CD4-positive, alpha-beta T cell treated with Interleukin-17A for 1 hour (primary cell): Measurements from ENCODE around the gene AGAP1.

Source experiments
- DNase-seq: peaks from one replicate; pipeline ENCODE4 v3.0.0-alpha.2; 2020

Gene AGAP1

DNA sequence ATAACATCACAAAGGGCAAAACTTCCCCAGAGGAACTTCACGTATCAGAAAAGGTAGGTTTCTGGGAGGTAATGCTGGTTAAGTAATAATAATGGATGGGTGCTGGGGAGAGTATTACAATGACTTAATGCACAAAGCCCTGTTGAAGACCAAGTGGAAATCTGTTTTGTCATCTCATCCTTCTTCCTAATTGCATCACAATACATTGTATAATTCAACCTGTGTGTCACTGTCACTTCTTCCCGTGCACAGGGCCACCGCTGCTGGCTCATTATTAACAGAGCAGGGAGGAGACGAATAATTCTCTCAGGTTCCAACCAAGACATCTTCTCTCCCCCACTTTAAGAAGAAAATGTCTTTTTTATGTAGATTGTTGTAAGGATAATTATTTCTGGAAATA lies 290.9 kb downstream of the AGAP1 start:
- DNase-seq: no peak

GRCh38 chr2:235789552-235789951 lies 295.7 kb downstream of the AGAP1 start:
- DNase-seq: no peak

DNA sequence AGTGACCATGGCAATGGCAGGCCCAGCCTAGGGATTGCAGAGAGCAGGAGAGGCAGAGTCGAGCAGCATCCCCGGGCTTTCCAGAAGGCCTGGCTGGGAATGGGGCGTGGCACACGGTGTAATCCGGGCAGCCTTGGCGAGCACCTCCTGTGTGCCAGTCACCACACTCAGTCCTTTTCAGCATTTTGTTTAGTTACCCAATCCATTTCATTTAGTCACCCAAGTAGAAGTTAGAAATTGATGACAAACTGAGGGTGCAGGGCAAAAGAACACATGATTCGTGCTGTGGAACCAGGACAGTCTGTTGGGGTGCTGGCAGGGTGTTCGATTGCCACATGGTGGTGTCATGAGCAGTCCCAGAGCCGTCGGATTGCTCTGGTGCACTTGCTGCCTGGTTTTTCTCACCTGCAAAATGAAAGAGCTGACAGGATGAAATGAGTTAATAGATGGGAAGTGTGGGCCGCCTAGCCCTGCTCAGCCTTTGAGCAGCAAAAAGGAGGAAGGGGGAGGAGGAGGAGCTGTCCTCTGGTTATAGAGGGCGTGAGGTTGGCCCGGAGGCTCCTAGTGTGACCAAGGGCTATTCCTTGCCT lies 299.4 kb downstream of the AGAP1 start:
- no peak for DNase-seq

GRCh38 chr2:235799281-235799680 lies 305.4 kb downstream of the AGAP1 start:
- no peak for DNase-seq

DNA sequence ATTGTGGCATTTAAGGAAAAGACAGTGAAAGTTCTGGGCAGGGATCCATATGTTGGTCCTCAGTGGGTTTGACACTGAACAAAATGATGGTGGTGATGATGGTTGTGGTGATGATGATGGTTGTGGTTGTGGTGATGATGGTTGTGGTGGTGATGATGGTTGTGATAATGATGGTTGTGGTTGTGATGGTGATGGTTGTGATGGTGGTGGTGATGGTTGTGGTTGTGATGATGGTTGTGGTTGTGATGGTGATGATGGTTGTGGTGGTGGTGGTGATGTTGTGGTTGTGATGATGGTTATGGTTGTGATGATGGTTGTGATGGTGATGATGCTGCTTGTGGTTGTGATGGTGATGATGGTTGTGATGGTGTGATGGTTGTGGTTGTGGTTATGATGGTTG lies 308.7 kb downstream of the AGAP1 start:
- no peak for DNase-seq

GRCh38 chr2:235803028-235803427 lies 309.2 kb downstream of the AGAP1 start:
- DNase-seq: no peak

GRCh38 chr2:235804676-235805075 lies 310.8 kb downstream of the AGAP1 start:
- no peak for DNase-seq

DNA sequence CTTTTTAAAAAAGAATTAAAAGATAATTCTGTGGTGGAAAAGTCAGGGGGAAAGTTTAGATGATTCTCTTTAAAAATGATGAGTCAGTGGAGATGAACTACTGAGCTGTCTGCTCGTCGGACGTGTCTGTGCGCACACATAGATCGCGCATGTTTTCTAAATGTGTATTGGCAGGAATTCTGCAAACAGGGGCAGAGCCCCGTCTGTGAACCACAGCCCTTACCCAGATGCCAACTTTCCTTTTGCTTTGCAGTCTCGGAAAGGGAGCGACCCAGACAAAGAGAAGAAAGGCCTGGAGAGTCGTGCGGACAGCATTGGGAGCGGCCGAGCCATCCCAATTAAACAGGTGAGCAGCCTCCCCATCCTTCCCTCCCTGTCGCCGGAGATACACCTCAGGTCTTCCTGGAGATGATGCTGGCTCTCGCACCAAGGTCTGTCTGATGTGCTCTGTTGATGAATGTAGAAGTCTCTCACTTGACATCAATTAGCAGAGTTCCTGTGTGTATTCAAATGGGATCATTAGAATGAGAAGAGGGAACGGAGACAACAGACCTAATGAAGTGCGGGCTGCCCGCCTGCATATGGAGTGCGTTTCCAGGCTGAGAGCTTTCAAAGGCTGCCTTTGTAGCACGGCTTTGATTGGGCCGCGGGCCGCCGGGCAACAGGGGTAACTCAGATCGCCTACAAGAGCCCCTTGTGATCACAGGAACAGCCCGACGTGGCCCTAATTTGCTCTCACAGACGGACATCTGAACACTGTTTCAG lies 313.3 kb downstream of the AGAP1 start:
- no peak for DNase-seq

DNA sequence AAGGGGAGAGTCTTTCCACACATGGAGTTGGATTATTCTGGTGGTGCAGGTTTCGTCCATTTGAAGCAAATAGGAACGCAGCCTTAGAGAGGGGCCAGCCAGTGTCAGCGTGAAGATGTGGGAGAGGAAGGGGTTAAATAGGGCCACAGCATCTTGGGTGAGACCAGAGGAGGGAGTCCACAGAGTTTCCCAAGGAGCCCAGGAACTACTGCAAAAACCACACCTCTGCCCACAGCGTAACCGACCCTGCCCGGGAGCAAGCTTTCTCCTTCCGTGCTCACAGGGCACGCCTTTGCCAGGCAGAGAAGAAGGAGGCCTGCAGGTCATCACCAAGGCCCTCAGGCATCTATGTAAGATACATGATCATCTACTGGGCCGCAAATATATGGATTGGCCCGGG lies 314.5 kb downstream of the AGAP1 start:
- DNase-seq: no peak

DNA sequence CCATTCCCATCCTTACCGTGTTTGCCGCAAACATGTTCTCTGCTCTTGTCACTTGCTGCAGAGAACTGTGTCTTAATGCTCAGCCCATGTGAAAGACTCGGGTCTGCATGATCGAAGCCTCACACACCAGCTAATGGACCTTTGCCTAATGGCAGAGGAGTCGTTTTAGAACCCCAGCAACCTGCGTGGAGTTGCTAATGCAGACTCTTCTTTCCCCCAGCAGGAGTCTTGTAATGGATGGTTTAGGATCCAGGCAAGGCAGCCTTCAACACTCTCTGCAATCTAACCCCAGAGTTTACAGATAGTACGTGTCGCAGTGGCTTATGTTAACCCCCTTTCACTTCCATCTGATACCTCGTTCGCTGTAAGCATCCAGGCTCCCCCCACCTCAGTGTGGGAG lies 316.4 kb downstream of the AGAP1 start:
- DNase-seq: no peak

DNA sequence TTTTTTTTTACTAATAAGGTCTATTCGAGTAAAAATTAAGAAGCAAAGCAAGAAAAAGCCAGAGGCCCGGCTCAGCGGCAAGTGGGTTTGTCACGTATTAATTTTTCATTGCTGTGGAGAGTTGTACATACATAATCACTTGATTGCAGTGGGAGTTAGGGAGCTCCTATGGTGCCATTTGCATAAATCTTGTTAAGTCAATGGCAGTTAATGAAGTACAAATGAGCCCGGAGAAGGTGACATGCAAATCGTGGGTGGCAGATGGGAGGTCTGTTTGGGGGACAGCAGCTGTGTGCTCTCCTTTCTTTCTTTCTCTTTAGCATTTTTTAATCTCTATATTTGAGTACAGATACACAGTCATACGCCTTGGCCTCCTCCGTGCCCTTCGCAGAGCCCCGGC lies 317.0 kb downstream of the AGAP1 start:
- no peak for DNase-seq

- DNase-seq: no peak
These were observed 317.8 kb downstream of the AGAP1 start for GRCh38 chr2:235811446-235812184.

DNA sequence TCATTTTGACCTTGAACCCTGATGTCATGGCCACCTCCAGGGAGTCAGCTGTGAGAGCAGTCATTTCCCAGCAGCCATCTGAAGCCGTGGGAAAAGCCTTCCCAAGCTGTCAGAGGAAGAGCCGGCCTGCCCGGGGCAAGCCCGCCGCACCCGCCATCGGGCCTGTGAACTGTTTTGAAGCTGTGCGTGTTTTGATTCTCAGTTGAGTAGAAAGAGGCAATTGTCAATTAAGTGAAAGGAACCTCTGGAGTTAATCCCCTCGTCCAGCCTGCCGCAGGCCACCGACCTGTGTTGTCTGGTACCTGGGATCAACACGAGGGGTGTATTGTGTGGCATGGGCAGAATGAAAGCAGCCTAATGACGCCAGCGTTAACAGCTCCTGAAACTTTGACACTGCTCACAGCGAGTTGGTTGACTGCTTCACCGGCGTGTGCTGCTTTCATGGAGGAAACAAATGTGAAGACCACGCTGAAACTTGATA lies 318.4 kb downstream of the AGAP1 start:
- DNase-seq: no peak

DNA sequence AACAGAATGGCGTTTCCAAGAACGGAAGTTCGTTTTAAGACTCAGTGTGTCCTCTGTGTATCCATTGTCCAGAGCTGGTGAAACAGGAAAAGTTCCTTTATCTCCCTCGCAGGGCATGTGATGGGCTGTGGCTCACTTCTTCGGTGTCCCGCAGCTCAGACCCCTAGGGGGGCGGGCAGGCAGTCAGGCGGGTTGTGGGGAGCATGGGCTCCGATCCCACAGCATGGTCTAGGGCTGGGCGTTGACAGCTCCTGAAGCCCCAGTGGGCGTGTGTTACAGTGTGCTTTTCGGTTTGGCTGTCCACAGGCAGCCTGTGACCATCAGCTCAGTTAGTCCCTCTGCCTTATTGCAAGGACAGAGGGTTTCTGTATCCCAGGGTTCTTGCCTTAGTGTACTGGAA lies 319.6 kb downstream of the AGAP1 start:
- no peak for DNase-seq

DNA sequence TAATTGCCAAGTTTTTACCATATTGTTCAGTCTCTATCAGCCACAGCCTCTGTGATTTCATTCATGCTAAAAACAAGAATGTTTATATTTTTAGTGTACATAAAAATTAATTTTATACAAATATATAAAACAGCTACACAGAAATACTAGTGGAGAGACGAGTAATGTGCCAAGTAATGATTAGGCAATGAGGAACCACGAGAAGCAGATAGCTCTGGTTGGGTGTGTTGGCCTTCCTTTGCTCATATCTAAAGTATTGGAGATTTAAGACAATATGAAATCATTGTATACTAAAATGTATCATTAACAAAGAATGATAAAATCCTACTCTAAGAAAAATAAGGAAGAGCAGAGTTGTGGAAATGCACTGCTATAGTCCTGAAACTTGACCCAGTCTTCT lies 326.7 kb downstream of the AGAP1 start:
- DNase-seq: no peak

DNA sequence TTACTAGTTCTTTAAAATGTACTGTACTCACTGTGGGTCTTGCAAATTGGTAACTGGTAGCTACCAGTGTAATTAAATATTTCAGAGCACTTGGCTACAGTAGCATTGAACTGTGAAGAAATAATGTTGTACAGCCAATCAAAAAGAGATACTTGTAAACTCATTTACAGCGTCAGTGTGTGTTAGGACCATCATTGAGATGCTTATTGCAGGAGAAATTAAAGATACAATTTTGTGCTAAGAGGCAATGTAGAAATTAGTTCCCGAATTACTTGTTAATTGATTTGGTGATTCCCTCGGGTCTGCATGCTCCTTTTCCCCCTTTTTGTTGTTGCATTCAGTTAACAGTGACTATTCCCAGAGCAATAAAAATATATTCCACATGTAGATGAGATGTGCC lies 330.5 kb downstream of the AGAP1 start:
- no peak for DNase-seq

DNA sequence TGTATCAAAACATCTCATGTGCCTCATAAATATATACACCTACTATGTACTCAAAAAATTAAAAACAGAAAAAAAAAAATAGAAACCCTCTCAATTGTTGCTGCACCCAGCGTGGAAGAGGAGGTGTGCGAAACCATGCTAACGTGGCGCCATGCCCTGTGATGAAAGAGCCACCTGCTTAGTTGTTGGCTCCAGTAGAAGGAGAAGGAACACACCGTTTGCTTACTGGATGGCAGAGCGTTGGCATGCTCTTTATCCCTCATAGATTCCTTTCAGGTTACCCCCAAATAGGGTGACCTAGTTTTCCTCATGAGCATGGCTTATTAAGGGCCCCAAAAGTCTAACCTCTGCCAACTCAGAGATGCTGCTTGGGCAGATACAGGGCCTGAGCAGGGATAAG lies 332.1 kb downstream of the AGAP1 start:
- no peak for DNase-seq

- no peak for DNase-seq
These were observed 333.0 kb downstream of the AGAP1 start for GRCh38 chr2:235826826-235827225.

DNA sequence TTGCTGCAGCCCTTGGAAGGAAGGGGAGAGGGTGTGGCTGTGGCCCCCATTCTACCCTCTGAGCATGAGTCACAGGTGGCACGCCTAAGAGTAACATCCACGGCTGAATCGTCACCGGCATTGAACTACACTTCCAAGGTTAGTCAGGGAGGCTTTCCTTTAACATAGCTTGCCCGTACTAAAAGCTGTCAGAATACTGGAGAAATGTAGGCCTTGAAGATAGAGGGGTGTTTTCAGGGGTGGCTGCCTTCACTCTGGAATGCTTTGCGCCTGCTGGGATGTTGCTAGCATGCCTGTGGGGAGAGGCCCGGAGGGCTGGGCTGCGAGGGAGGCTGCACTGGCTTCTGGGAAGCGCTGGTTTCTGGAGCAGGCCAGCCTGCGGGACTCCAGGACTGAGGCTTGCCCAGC lies 333.7 kb downstream of the AGAP1 start:
- no peak for DNase-seq

- no peak for DNase-seq
These were observed 335.9 kb downstream of the AGAP1 start for GRCh38 chr2:235829726-235830125.

GRCh38 chr2:235831755-235832154 lies 337.9 kb downstream of the AGAP1 start:
- no peak for DNase-seq

- no peak for DNase-seq
These were observed 339.1 kb downstream of the AGAP1 start for GRCh38 chr2:235832941-235833340.

DNA sequence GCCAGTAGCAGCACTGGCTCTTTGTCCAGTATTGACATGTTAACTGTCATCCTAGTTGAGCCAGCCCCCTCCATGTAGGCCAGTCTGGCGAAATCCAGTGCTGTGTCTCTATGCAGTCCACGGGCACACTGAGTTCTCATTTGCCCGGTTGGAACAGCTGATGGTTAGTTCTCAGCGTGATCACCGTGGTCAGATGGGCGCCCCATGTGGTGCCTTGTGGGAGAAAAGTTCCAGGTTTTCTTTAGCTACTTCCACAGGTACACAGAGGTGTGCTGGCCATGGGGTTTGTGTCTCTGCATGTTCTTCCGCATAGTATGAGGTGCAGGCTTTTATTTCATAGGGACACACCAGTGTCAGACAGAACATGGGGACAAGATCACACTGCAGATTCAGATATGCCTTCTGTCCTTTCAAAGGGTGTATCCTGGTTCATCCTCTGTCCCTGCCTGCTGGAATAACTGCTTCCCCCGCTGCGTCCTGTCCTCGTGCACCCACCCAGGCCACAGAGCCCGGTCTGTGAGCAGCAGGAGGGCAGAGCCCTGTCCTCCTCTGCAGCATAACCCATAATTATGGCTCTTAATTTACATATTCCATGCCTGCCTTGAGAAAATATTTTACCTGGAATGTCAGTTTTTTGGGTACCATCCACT lies 340.3 kb downstream of the AGAP1 start:
- DNase-seq: no peak

- DNase-seq: no peak
These were observed 340.9 kb downstream of the AGAP1 start for GRCh38 chr2:235834781-235835180.
